HepG2 (cell line): ENCODE data around the gene OSCP1. TPM values are rescaled to one million over a fixed set of nuclear protein-coding genes. Genes with fewer than 3 reads are reported as not detected.

Experiments
- ATAC-seq: fragments of 200-7000 bp; cut with Tn5 transposase; 3 replicates; pipeline ENCODE4 v1.9.1; 2020; ENCODE audit warnings: mild to moderate bottlenecking, moderate library complexity
- BruUV-seq: library from RNA; stranded (reverse); fragments of 400-500 nt; replicated peaks from 2 replicates; lab custom pipeline; 2021; lab: Mats Ljungman, UMichigan
- CTCF ChIA-PET: fragments of 300-600 bp; formaldehyde crosslinking; extraction: SDS; loops from one replicate; lab custom pipeline; 2021; ENCODE audit warnings: low total read pairs, inconsistent platforms, low intra/inter-chr PET ratio; lab: Yijun Ruan, JAX
- POLR2A ChIA-PET: fragments of 350-600 bp; sonication (Branson Sonifier 250); formaldehyde crosslinking; loops from one replicate; lab custom pipeline; 2020; ENCODE audit warnings: antibody characterized with exemption, inconsistent platforms; lab: Yijun Ruan, JAX
- DNase-seq: peaks from one replicate; pipeline ENCODE4 v3.0.0-alpha.2; 2015; ENCODE audit warnings: low spot score
- FAIRE-seq: peaks from 3 replicates; lab custom pipeline; 2011; peaks lifted over from hg19 to GRCh38; lab: Jason Lieb, UNC
- H2AFZ ChIP-seq: one replicate; pipeline ENCODE4 v1.6.1; 2011; ENCODE audit warnings: low read length, inconsistent platforms
- H3K27ac ChIP-seq: fragments of 300-600 bp; 3 replicates; pipeline ENCODE4 v1.8.0; 2011; ENCODE audit warnings: mixed run types, mild to moderate bottlenecking, mixed read lengths, low read length, inconsistent platforms; ENCODE audit not compliant: insufficient read depth; ENCODE audit errors: extremely low read length
- H3K27me3 ChIP-seq, 2 experiments: fragments of 200-600 bp in 1 of 2; 2 replicates in 1 of 2; 3 replicates in 1 of 2; pipeline versions ENCODE4 v1.6.0 to v1.8.0; 2011; ENCODE audit warnings: low read length in 2 of 2, mild to moderate bottlenecking in 2 of 2, moderate library complexity in 2 of 2, inconsistent platforms in 1 of 2; ENCODE audit not compliant: insufficient read depth in 2 of 2, control insufficient read depth in 1 of 2
- H3K36me3 ChIP-seq, 2 experiments: fragments of 200-600 bp in 1 of 2; replicated peaks in 1 of 2; 2 replicates in 1 of 2; 3 replicates in 1 of 2; pipeline versions ENCODE4 v1.5.1 to v1.8.0; 2011; ENCODE audit warnings: low read length in 2 of 2, inconsistent platforms in 1 of 2; ENCODE audit not compliant: insufficient read depth in 2 of 2, control insufficient read depth in 1 of 2
- H3K4me1 ChIP-seq: 2 replicates; pipeline ENCODE4 v1.5.1; 2012; ENCODE audit warnings: low read length, inconsistent platforms; ENCODE audit not compliant: insufficient read depth
- H3K4me2 ChIP-seq: 2 replicates; pipeline ENCODE4 v1.6.0; 2011; ENCODE audit warnings: low read depth, low read length, inconsistent platforms
- H3K4me3 ChIP-seq, 3 experiments: fragments of 200-600 bp in 1 of 3; sonication (generic), shearing (Covaris generic) in 1 of 3; replicated peaks in 1 of 3; 2 replicates each; pipeline ENCODE4 v1.5.1; 2011 to 2016; ENCODE audit warnings: low read length in 3 of 3, inconsistent platforms in 2 of 3, low read depth in 2 of 3, mild to moderate bottlenecking in 2 of 3, control low read depth in 1 of 3, mixed read lengths in 1 of 3; ENCODE audit not compliant: insufficient read depth in 1 of 3
- H3K79me2 ChIP-seq: one replicate; pipeline ENCODE4 v1.6.1; 2011; ENCODE audit warnings: low read length, inconsistent platforms; ENCODE audit not compliant: insufficient read depth
- H3K9ac ChIP-seq: 2 replicates; pipeline ENCODE4 v1.6.0; 2011; ENCODE audit warnings: mild to moderate bottlenecking, low read depth, low read length, inconsistent platforms; ENCODE audit not compliant: insufficient read depth
- H3K9me3 ChIP-seq: 2 replicates; pipeline ENCODE4 v1.5.1; 2012; ENCODE audit warnings: mild to moderate bottlenecking, low read length
- H4K20me1 ChIP-seq: 2 replicates; pipeline ENCODE4 v1.6.0; 2011; ENCODE audit warnings: inconsistent platforms, mild to moderate bottlenecking, low read length, moderate library complexity; ENCODE audit not compliant: insufficient read depth
- ATF3 ChIP-seq: sonication (generic); formaldehyde crosslinking; IDR thresholded peaks from 2 replicates; pipeline ENCODE4 v1.4.0; 2020; ENCODE audit warnings: missing genetic modification reagents
- SP2 ChIP-seq: sonication (generic); formaldehyde crosslinking; IDR thresholded peaks from 2 replicates; pipeline ENCODE4 v1.5.1; 2020; ENCODE audit warnings: mild to moderate bottlenecking, missing genetic modification reagents
- SP4 ChIP-seq: sonication (generic); formaldehyde crosslinking; IDR thresholded peaks from 2 replicates; pipeline ENCODE4 v1.8.1; 2023; ENCODE audit warnings: mild to moderate bottlenecking, missing genetic modification reagents
- TFAP4 ChIP-seq: sonication (generic); IDR thresholded peaks from 2 replicates; pipeline ENCODE4 v1.6.1; 2016; ENCODE audit warnings: low read depth, borderline replicate concordance
- ZFYVE20 ChIP-seq: sonication (generic); formaldehyde crosslinking; IDR thresholded peaks from 2 replicates; pipeline ENCODE4 v1.8.0; 2023; ENCODE audit warnings: low read depth, mild to moderate bottlenecking, moderate library complexity, missing genetic modification reagents, borderline replicate concordance
- ZKSCAN1 ChIP-seq: fragments of 150-350 bp; IDR thresholded peaks from 2 replicates; pipeline ENCODE4 v1.6.1; 2014; ENCODE audit warnings: low read length
- ZMYM3 ChIP-seq: sonication (generic); formaldehyde crosslinking; IDR thresholded peaks from 2 replicates; pipeline ENCODE4 v1.5.1; 2020; ENCODE audit warnings: mild to moderate bottlenecking, missing genetic modification reagents
- ZNF160 ChIP-seq: sonication (generic); formaldehyde crosslinking; IDR thresholded peaks from 2 replicates; pipeline ENCODE4 v1.8.0; 2022; ENCODE audit warnings: mild to moderate bottlenecking, inconsistent platforms, missing genetic modification reagents
- ZNF558 ChIP-seq: sonication (generic); formaldehyde crosslinking; IDR thresholded peaks from 2 replicates; pipeline ENCODE4 v1.9.0; 2022; ENCODE audit warnings: mild to moderate bottlenecking, missing genetic modification reagents, borderline replicate concordance
- ZNF75D ChIP-seq: sonication (generic); formaldehyde crosslinking; IDR thresholded peaks from 2 replicates; pipeline ENCODE4 v1.8.1; 2023; ENCODE audit warnings: missing genetic modification reagents, mild to moderate bottlenecking, borderline replicate concordance
- ZNF772 ChIP-seq: sonication (generic); formaldehyde crosslinking; IDR thresholded peaks from 2 replicates; pipeline ENCODE4 v1.5.0; 2020; ENCODE audit warnings: mild to moderate bottlenecking, missing genetic modification reagents
- ZSCAN12 ChIP-seq: sonication (generic); formaldehyde crosslinking; IDR thresholded peaks from 2 replicates; pipeline ENCODE4 v1.9.0; 2021; ENCODE audit warnings: mild to moderate bottlenecking, missing genetic modification reagents
- WGBS: methylation state at CpG from one replicate; pipeline ENCODE4 v1.1.6; 2017; ENCODE audit warnings: low lambda C conversion rate; 5-methylcytosine and 5-hydroxymethylcytosine counted together
- in situ Hi-C: cut with HindIII; loops from 2 replicates; pipeline ENCODE4 v1.10.0; 2017; ENCODE audit warnings: low pct_unique_long_range_greater_than_20kb; ENCODE audit not compliant: extremely low pct_ligation_motif_present
- intact Hi-C: fragments of 100-400 bp; cut with micrococcal nuclease; formaldehyde crosslinking; loops from one replicate; pipeline ENCODE4 v1.10.0; 2022; ENCODE audit not compliant: unreplicated experiment
- polyA plus RNA-seq, 8 experiments: library from polyadenylated mRNA; depleted of rRNA in 3 of 8; stranded (reverse) in 7 of 8; unstranded in 1 of 8; fragments of >200 nt; fragmentation: Illumina TruSeq in 4 of 8; extraction: Trizol in 4 of 8; gene quantifications; 2 replicates each; pipeline versions ENCODE4 v1.2.1 to v1.2.3, GENCODE V29; 2011 to 2016; ENCODE audit warnings: low read depth in 4 of 8, missing spikeins in 1 of 8, mixed read lengths in 1 of 8; ENCODE audit not compliant: insufficient read depth in 1 of 8
- total RNA-seq, 5 experiments: library from RNA; depleted of rRNA; stranded (reverse); fragments of >200 nt; fragmentation: Illumina TruSeq; extraction: Trizol; gene quantifications; 2 replicates each; pipeline ENCODE4 v1.2.3, GENCODE V29; 2016; ENCODE audit warnings: low read depth in 1 of 5

OSCP1 gene
- total and polyA plus RNA-seq, 2 of the 13 experiments (the other 11 are each of a cell fraction or from before 2014, with no cell fraction given) = 0.60 to 0.84 TPM

GRCh38 chr1:36486093-36486438, 35.8 kb upstream of the OSCP1 start:
- Histone ChIP-seq H3K79me2 (no peaks in the 10 kb centered on the region), H3K27ac (peak overlapping the region; percentile 88), H3K4me2 (peak overlapping the region; percentile 87)

GRCh38 chr1:36484099-36484498, 33.8 kb upstream of the OSCP1 start:
- H3K9me3 ChIP-seq = no peaks in the 10 kb centered on the region
- TF ChIP-seq ZFYVE20 (CRISPR knock-in tag) (no peak), SP2 (CRISPR knock-in tag) (no peak), SP4 (CRISPR knock-in tag) (no peak), ZNF160 (CRISPR knock-in tag) (no peak), TFAP4 (no peak), ZNF75D (no peak), ZMYM3 (CRISPR knock-in tag) (0 out of 2 replicates have a peak, but pooled peaks have one; percentile 39), ZSCAN12 (CRISPR knock-in tag) (no peak)
- TF ChIP-seq, all 625 proteins: peak for 1
- in situ Hi-C loops (no loop called here), intact Hi-C loops (no loop called here)
- no peaks in the 10 kb centered on the region; a peak in 1 of 5 replicates for H3K27me3 ChIP-seq
- 85% methylated on average over 2 of the region's 2 CpGs for WGBS
- ChIA-PET POLR2A (interaction anchor here (0.6 to 1.0 kb wide), 2 partner anchors 20 to 181 kb away, joined by 3 to 4 read pairs; partner anchors contain the start of gene MRPS15), CTCF (no interaction called here)
- no peak for FAIRE-seq
- peaks cover 0 to 3% of the 10 kb centered on the region in 2 experiments; a peak in 1 of 5 replicates for H3K36me3 ChIP-seq
- no peak for ATAC-seq
- no peaks in the 10 kb centered on the region for H4K20me1 ChIP-seq
- no peak overlapping the region for H2AFZ ChIP-seq
- no peak overlapping the region for H3K4me3 ChIP-seq
- BruUV-seq = no TSS peak
- DNase-seq = no peak
- H3K4me1 ChIP-seq = peaks cover 73% of the 10 kb centered on the region
- no peak overlapping the region for H3K4me2 ChIP-seq
- H3K9ac ChIP-seq = no peak overlapping the region
- no peaks in the 10 kb centered on the region for H3K79me2 ChIP-seq
- H3K27ac ChIP-seq = no peak overlapping the region

More at GRCh38 chr1:36486093-36486438, 35.8 kb upstream of the OSCP1 start:
- H3K9me3 ChIP-seq = no peaks in the 10 kb centered on the region
- no peak for FAIRE-seq
- DNase-seq = no peak
- H3K4me1 ChIP-seq = peaks cover 83% of the 10 kb centered on the region
- POLR2A ChIA-PET = interaction anchor here (1.0 to 3.3 kb wide), 8 partner anchors 10 to 99 kb away, joined by 3 to 48 read pairs (median 8); partner anchors contain the start of genes LSM10, MRPS15 and OSCP1
- no peaks in the 10 kb centered on the region; a peak in 1 of 5 replicates for H3K36me3 ChIP-seq
- H4K20me1 ChIP-seq = no peaks in the 10 kb centered on the region
- 62% methylated on average over 2 of the region's 2 CpGs for WGBS
- in situ Hi-C loops = no loop called here
- TF ChIP-seq ZNF558 (0 out of 2 replicates have a peak, but pooled peaks have one; percentile 5), ATF3 (no peak), ZKSCAN1 (peak; percentile 78), ZNF772 (CRISPR knock-in tag) (no peak)
- peak overlapping the region in 1 of 3 experiments; percentile 61; a peak in 1 of 6 replicates for H3K4me3 ChIP-seq
- intact Hi-C loops = loop anchor here (2.0 kb wide), 1 partner anchor 21 kb away; the partner anchor contains the start of gene MRPS15
- no peaks in the 10 kb centered on the region; a peak in 1 of 5 replicates for H3K27me3 ChIP-seq
- no peak overlapping the region for H2AFZ ChIP-seq
- CTCF ChIA-PET = no interaction called here
- no TSS peak for BruUV-seq
- no peak for ATAC-seq
- peak overlapping the region; percentile 69 for H3K9ac ChIP-seq
